BE2C (cell line): ENCODE results near the gene RBBP4.
"Not testable (repeated sequence)": the region's sequence is repeated elsewhere in the genome, so short reads cannot be mapped to it uniquely, and the experiment has no call there.

Experiments
- DNase-seq: peaks from one replicate; pipeline ENCODE4 v3.0.0-alpha.2; 2020
- H3K27me3 ChIP-seq: fragments of 250-450 bp; sonication (Bioruptor Pico); 2 replicates; pipeline ENCODE4 v1.5.1; 2020; ENCODE audit warnings: mild to moderate bottlenecking
- H3K36me3 ChIP-seq: fragments of 250-450 bp; sonication (Bioruptor Pico); 2 replicates; pipeline ENCODE4 v1.5.1; 2020; ENCODE audit warnings: mild to moderate bottlenecking
- H3K4me1 ChIP-seq: fragments of 250-450 bp; sonication (Bioruptor Pico); 2 replicates; pipeline ENCODE4 v1.5.1; 2020
- H3K4me3 ChIP-seq: 2 replicates; pipeline ENCODE4 v1.5.1; 2011; ENCODE audit warnings: low read depth, low read length
- H3K9me3 ChIP-seq: fragments of 250-450 bp; sonication (Bioruptor Pico); 2 replicates; pipeline ENCODE4 v1.5.1; 2020
- CTCF ChIP-seq: IDR thresholded peaks from 2 replicates; pipeline ENCODE4 v1.5.1; 2012; ENCODE audit warnings: mild to moderate bottlenecking, low read depth, low read length

Gene RBBP4

GRCh38 chr1:32666901-32667566, 16.0 kb downstream of the RBBP4 start:
- Histone ChIP-seq H3K27me3 (no peaks in the 10 kb centered on the region), H3K4me3 (no peak overlapping the region), H3K36me3 (peaks cover 21% of the 10 kb centered on the region), H3K9me3 (no peaks in the 10 kb centered on the region), H3K4me1 (no peaks in the 10 kb centered on the region)
- no peak for DNase-seq
- TF ChIP-seq CTCF: no peak

- H3K4me1 ChIP-seq, H3K4me3 ChIP-seq, DNase-seq, H3K9me3 ChIP-seq, H3K27me3 ChIP-seq: not testable (repeated sequence)
- H3K36me3 ChIP-seq: peaks cover 34% of the 10 kb centered on the region
These were observed 17.7 kb downstream of the RBBP4 start for GRCh38 chr1:32668716-32669115.

GRCh38 chr1:32676945-32677344, 25.9 kb downstream of the RBBP4 start:
- H3K4me1 ChIP-seq: no peaks in the 10 kb centered on the region
- DNase-seq: no peak
- peaks cover 29% of the 10 kb centered on the region for H3K36me3 ChIP-seq
- TF ChIP-seq CTCF: no peak
- H3K9me3 ChIP-seq: no peaks in the 10 kb centered on the region
- H3K4me3 ChIP-seq: no peak overlapping the region
- no peaks in the 10 kb centered on the region for H3K27me3 ChIP-seq

GRCh38 chr1:32679993-32680392, 29.0 kb downstream of the RBBP4 start:
- H3K4me3 ChIP-seq, H3K9me3 ChIP-seq, H3K27me3 ChIP-seq, H3K4me1 ChIP-seq, DNase-seq: not testable (repeated sequence)
- H3K36me3 ChIP-seq: peaks cover 22% of the 10 kb centered on the region

- no peak for DNase-seq
- Histone ChIP-seq H3K36me3 (peaks cover 23% of the 10 kb centered on the region), H3K27me3 (no peaks in the 10 kb centered on the region), H3K4me1 (no peaks in the 10 kb centered on the region), H3K9me3 (no peaks in the 10 kb centered on the region), H3K4me3 (no peak overlapping the region)
- TF ChIP-seq CTCF: no peak
These were observed 29.6 kb downstream of the RBBP4 start for GRCh38 chr1:32680642-32681041.

GRCh38 chr1:32681509-32681908, 30.5 kb downstream of the RBBP4 start:
- peaks cover 19% of the 10 kb centered on the region for H3K36me3 ChIP-seq
- no peaks in the 10 kb centered on the region for H3K27me3 ChIP-seq
- no peaks in the 10 kb centered on the region for H3K9me3 ChIP-seq
- no peak for DNase-seq
- TF ChIP-seq CTCF: no peak
- no peaks in the 10 kb centered on the region for H3K4me1 ChIP-seq
- H3K4me3 ChIP-seq: no peak overlapping the region

- Histone ChIP-seq H3K36me3 (peaks cover 19% of the 10 kb centered on the region), H3K9me3 (no peaks in the 10 kb centered on the region), H3K4me3 (no peak overlapping the region), H3K4me1 (no peaks in the 10 kb centered on the region), H3K27me3 (no peaks in the 10 kb centered on the region)
- DNase-seq: no peak
- TF ChIP-seq CTCF: no peak
These were observed 31.0 kb downstream of the RBBP4 start for GRCh38 chr1:32681999-32682398.
